Muscle of back (tissue), 11 donors: Measurements from ENCODE around the gene COQ5. TPM values are rescaled to one million over a fixed set of nuclear protein-coding genes. Genes with fewer than 3 reads are reported as not detected.
"Not testable (repeated sequence)": the region's sequence is repeated elsewhere in the genome, so short reads cannot be mapped to it uniquely, and the experiment has no call there.

ENCODE experiments used
- DNase-seq, 3 donors: peaks; one replicate each; pipeline versions ENCODE4 v3.0.0 to v3.0.0-alpha.2; 2013
- polyA plus RNA-seq, 10 donors: library from polyadenylated mRNA; unstranded; fragments of 120-200 nt; gene quantifications; one replicate each; pipeline ENCODE4 v1.2.1, GENCODE V29; 2013; ENCODE audit not compliant: insufficient read length in 10 of 10

The COQ5 gene
- polyA plus RNA-seq, 10 donors, result 29.2 to 43.2 (median 35.4) TPM

DNA sequence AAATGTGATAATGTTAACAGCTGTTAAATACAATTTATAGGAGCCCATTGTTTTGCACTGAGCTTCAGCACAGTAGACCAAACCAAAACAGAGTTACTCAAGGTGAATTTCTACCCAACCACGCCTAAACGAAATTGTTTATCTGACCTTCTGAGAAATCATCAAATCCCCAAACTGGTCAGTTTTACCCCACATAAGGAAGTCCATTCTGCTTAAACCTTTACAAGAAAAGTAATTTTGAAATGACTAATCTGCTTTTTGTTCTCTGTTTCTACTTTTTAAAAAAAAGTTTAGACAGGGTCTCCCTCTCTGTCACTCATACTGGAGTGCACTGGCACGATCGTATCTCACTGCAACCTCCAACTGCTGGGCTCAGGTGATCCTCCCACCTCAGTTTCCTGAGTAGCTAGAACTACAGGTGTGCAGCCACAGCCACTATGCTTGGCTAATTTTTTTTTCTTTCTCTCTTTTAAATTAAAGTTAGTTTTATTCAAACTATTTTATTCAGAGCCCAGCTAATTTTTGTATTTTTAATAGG, 3.8 kb upstream of the COQ5 start:
- DNase-seq, result no peak

DNA sequence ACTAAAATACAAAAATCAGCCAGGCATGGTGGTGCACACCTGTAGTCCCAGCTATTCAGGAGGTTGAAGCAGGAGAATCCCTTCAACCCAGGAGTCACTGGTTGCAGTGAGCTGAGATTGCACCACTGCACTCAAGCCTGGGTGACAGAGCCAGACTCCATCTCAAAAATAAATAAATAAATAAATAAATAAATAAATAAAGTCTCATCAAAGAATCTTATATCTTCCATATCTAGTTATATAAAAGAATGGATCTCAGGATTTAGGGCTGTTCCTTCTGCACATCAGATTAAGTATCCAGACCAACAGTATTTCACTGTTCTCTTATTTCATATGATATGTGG, 1.4 kb upstream of the COQ5 start:
- not testable (repeated sequence) for DNase-seq

DNA sequence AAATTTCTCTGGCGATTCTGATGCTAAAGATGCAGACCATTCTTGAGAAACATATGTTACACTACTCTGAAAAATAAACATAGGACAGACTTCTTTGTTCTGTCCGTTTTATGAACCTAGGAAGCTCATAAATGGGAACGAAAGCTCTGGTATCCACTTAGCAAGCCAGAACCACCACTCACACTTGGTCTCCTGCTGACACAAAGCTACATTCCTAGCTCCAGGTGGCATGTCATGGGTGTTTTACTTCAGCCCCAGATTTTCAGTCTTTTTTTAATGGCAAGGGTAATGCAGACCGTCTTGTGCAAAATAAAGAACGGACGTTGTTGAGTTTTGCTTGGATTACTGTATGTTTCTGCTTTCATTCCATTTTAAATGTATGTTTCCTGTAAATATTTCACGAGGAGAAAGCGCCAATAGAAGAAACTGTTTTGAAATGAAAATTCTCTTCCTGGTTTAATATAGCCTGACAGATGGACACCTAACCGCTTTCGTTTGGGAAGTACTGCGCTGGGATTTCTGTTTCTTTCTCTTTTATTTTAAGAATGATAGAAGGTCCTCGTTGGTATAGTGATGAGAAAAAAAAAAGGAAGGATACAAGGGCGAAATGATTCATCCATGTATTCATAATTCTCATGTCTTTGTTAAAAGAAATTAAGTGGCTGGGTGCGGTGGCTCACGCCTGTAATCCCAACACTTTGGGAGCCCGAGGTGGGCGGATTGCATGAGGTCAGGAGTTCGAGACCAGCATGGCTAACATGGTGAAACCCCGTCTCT, 871 bp upstream of the COQ5 start:
- peak in 2 of 3 donors; percentile 31 to 38 for DNase-seq

DNA sequence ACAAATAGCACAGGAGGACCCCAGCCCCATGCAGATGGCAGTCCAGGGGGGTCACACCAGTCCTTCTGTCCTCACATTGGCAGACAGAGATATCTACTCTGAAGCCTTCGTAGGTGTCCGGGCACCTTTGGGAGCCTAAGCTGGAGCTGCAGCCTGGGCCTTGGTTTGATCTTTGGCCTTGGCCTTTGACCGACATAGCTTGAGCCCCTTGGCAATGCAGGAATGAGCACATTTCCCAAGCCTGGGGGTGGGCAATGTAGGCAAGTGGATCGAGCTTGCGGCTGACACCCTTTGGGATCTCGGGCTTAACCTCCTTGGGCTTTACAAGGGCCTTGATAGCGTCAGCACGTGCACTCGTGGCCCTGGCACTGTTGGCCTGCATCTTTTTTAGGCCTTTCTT, 6.4 kb downstream of the COQ5 start:
- DNase-seq, result no peak

- DNase-seq, result not testable (repeated sequence)
Measured at GRCh38 chr12:120519324-120519723, 9.6 kb downstream of the COQ5 start.

DNA sequence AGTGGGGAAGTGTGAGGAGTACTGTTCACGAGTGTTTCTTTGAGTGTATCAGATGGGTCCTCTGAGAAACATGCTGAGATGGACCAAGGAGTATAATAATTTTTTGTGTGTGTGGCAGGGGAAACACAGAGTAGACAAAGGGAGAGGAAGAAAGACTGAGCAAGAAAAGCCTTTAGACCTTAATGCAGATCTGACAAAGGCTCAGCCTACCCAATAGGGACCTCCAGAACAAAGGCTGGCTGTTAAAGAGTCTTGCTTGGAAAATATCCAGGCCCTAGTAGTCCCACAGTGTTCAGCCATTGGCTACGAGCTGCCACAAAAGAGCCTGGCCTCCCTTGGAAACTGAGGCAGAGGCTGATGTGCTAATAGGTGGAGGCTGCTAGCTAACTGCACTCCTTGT, 13.5 kb downstream of the COQ5 start:
- no peak for DNase-seq

GRCh38 chr12:120514002-120514401, 15.0 kb downstream of the COQ5 start:
- DNase-seq, result no peak

- DNase-seq, result no peak
Measured at GRCh38 chr12:120508537-120508936, 20.4 kb downstream of the COQ5 start.

- DNase-seq, result no peak
Measured at GRCh38 chr12:120504587-120504986, 24.4 kb downstream of the COQ5 start.

GRCh38 chr12:120500581-120500980, 28.4 kb downstream of the COQ5 start:
- DNase-seq, result no peak

- DNase-seq, result no peak
Measured at GRCh38 chr12:120498870-120499515, 30.0 kb downstream of the COQ5 start.

- no peak for DNase-seq
Measured at GRCh38 chr12:120497524-120498150, 31.3 kb downstream of the COQ5 start.

GRCh38 chr12:120496413-120497340, 32.3 kb downstream of the COQ5 start:
- peak; percentile 41 to 72 (median 62) for DNase-seq

DNA sequence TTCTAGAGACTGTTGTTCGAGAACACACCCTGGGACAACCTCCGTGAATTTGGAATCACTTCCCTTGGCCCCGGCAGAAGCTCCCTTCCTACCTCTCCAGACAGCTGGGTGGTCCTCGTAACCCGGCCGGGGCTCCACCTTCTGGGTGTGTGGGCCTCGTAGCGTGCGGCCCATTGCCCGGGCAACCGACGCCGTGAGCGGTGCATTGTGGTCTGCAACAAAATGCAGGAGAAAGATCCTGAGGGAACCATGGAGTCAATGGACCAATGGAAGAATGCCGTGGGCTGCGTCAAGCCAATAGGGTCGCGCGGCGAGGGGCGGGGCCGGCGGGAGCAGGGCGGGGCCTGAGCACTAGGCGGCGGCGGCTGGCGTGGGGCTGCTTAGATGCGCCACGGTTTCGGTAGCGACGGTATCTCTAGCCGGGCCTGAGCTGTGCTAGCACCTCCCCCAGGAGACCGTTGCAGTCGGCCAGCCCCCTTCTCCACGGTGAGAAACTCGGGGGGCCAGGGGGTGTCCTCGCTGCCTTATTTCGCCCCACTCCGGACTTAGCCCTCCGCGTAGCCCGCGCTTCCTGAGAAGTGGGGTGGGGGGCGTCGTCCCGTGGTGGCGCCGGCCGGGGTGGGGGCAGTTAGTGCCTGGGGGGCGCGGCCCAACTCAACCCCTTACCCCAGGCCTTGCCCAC, 33.1 kb downstream of the COQ5 start, which contains the start of gene DYNLL1:
Gene DYNLL1 (plus strand): TSS at position 383 of the 682 bp plus-strand sequence. CDS start 309 bp downstream, outside the sequence.
- DNase-seq, result peak; percentile 97 to 98 (median 97)

DNA sequence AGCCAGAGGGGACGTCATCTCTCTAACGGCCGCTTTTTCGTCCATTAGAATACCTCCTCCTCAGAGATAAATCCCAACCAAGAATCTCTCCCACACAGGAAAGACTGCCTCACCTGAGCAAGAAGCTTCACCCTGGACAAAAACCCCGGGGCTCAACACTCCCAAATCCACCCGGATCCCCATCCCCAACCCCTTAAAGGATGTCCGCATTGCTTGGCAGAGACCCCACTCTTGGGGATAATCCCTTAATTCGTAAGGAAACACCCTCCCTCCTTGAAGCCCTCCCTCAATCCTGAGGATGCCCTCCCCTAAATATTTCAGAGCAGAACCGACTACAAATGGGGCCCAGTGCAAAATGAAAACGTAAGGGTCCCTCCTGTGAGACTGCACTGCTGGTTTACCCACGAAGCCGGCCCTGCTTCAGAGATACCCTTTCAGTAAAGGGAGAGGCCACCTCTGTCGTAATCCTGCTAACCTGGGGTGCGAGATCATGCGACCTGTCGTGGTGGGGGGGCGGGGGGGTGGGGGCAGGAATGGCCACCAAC, 33.7 kb downstream of the COQ5 start:
- DNase-seq, result no peak

GRCh38 chr12:120490833-120491512, 38.0 kb downstream of the COQ5 start:
- peak in 1 of 3 donors; percentile 30 for DNase-seq

- DNase-seq, result no peak
Measured at GRCh38 chr12:120490325-120490724, 38.6 kb downstream of the COQ5 start.

- DNase-seq, result peak in 1 of 3 donors; percentile 54
Measured at GRCh38 chr12:120489018-120489417, 39.9 kb downstream of the COQ5 start.

DNA sequence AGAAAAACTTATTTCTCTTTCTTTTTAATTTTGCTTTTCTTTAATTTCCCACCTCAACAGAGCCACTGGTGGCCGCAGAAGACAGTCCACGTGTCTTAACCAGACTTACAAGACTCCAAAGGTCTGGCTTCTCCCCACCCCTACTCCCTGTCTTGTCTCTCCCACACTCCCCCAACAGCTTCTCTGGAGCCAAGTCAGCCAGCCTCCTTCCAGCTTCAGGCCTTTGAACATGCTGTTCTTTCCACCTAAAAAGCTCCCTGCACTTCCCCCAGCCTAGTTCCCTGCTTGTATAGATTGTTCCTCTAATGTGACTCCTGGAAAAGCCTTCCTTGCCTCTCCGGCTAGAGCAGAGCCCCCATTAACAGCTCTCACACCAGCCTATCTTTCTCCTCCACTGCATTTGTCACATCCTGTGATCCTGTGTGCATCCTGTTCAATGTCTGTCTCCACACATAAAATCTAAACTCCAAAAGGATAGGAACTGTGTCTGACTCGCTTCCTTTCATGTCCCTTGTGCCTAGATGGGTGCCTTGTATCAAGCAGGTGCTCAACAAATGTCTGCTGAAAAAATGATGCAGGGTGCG, 40.8 kb downstream of the COQ5 start:
- DNase-seq, result peak in 1 of 3 donors; percentile 24
